SK-N-SH treated with all-trans-retinoic acid at 6 μM for 48 hours (cell line): ENCODE results near the gene UBE2N.

Source experiments
- ATAC-seq: fragments of 200-7000 bp; cut with Tn5 transposase; 3 replicates; pipeline ENCODE4 v1.9.1; 2020; ENCODE audit warnings: mild to moderate bottlenecking, moderate library complexity
- ARNTL ChIP-seq: fragments of 450-650 bp; formaldehyde crosslinking; IDR thresholded peaks from 2 replicates; pipeline ENCODE4 v1.5.0; 2020; ENCODE audit warnings: low read depth, mild to moderate bottlenecking, moderate library complexity, borderline replicate concordance
- BACH2 ChIP-seq: fragments of 250-450 bp; sonication (Bioruptor Pico); IDR thresholded peaks from 2 replicates; pipeline ENCODE4 v1.9.0; 2021; ENCODE audit warnings: mild to moderate bottlenecking, borderline replicate concordance
- CREB5 ChIP-seq: fragments of 250-450 bp; sonication (Bioruptor Pico); IDR thresholded peaks from 2 replicates; pipeline ENCODE4 v1.5.1; 2020; ENCODE audit warnings: low read depth, mild to moderate bottlenecking, moderate library complexity
- CSDC2 ChIP-seq: fragments of 250-450 bp; sonication (Bioruptor Pico); IDR thresholded peaks from 2 replicates; pipeline ENCODE4 v1.5.0; 2020; ENCODE audit warnings: mild to moderate bottlenecking, moderate library complexity
- CSRNP3 ChIP-seq: fragments of 250-450 bp; sonication (Bioruptor Pico); IDR thresholded peaks from 2 replicates; pipeline ENCODE4 v1.5.1; 2021; ENCODE audit warnings: mild to moderate bottlenecking, moderate library complexity
- ESRRG ChIP-seq: fragments of 250-450 bp; sonication (Bioruptor Pico); IDR thresholded peaks from 2 replicates; pipeline ENCODE4 v1.6.1; 2021; ENCODE audit warnings: mild to moderate bottlenecking
- GLIS3 ChIP-seq: fragments of 250-450 bp; sonication (Bioruptor Pico); IDR thresholded peaks from 2 replicates; pipeline ENCODE4 v1.5.0; 2020; ENCODE audit warnings: mild to moderate bottlenecking, moderate library complexity
- ISL1 ChIP-seq: fragments of 250-450 bp; sonication (Bioruptor Pico); IDR thresholded peaks from 2 replicates; pipeline ENCODE4 v2.1.2; 2022; ENCODE audit warnings: mild to moderate bottlenecking, moderate library complexity
- OSR1 ChIP-seq: fragments of 250-450 bp; sonication (Bioruptor Pico); IDR thresholded peaks from 2 replicates; pipeline ENCODE4 v1.8.0; 2022; ENCODE audit warnings: moderate library complexity, mild to moderate bottlenecking, inconsistent platforms
- PPARA ChIP-seq: fragments of 250-450 bp; sonication (Bioruptor Pico); IDR thresholded peaks from 2 replicates; pipeline ENCODE4 v1.5.0; 2020; ENCODE audit warnings: mild to moderate bottlenecking, borderline replicate concordance
- RARB ChIP-seq: fragments of 250-450 bp; sonication (Bioruptor Pico); IDR thresholded peaks from 2 replicates; pipeline ENCODE4 v1.8.0; 2021; ENCODE audit warnings: mild to moderate bottlenecking, moderate library complexity
- SNAI2 ChIP-seq: fragments of 250-450 bp; sonication (Bioruptor Pico); IDR thresholded peaks from 2 replicates; pipeline ENCODE4 v1.5.0; 2020; ENCODE audit warnings: mild to moderate bottlenecking, moderate library complexity
- TCF4 ChIP-seq: fragments of 250-450 bp; sonication (Bioruptor Pico); IDR thresholded peaks from 2 replicates; pipeline ENCODE4 v1.8.0; 2021; ENCODE audit warnings: mild to moderate bottlenecking, moderate library complexity, borderline replicate concordance
- TOX ChIP-seq: fragments of 250-450 bp; sonication (Bioruptor Pico); IDR thresholded peaks from 2 replicates; pipeline ENCODE4 v1.8.0; 2021; ENCODE audit warnings: mild to moderate bottlenecking, moderate library complexity, borderline replicate concordance
- TSHZ2 ChIP-seq: fragments of 250-450 bp; sonication (Bioruptor Pico); IDR thresholded peaks from 2 replicates; pipeline ENCODE4 v1.5.0; 2020; ENCODE audit warnings: mild to moderate bottlenecking, moderate library complexity
- ZC3H10 ChIP-seq: fragments of 250-450 bp; sonication (Bioruptor Pico); IDR thresholded peaks from 2 replicates; pipeline ENCODE4 v1.5.1; 2021; ENCODE audit warnings: mild to moderate bottlenecking, moderate library complexity
- ZFP3 ChIP-seq: fragments of 250-450 bp; sonication (Bioruptor Pico); IDR thresholded peaks from 2 replicates; pipeline ENCODE4 v1.5.0; 2020; ENCODE audit warnings: mild to moderate bottlenecking, moderate library complexity
- ZFP30 ChIP-seq: fragments of 450-650 bp; formaldehyde crosslinking; IDR thresholded peaks from 2 replicates; pipeline ENCODE4 v1.5.0; 2022; ENCODE audit warnings: mild to moderate bottlenecking, moderate library complexity
- ZNF565 ChIP-seq: fragments of 450-650 bp; formaldehyde crosslinking; conservative IDR thresholded peaks from 2 replicates; pipeline ENCODE4 v1.5.0; 2020; ENCODE audit warnings: low read depth, mild to moderate bottlenecking, moderate library complexity
- ZNF70 ChIP-seq: fragments of 450-650 bp; formaldehyde crosslinking; IDR thresholded peaks from 2 replicates; pipeline ENCODE4 v1.5.0; 2020; ENCODE audit warnings: mild to moderate bottlenecking, moderate library complexity
- ZNF8 ChIP-seq: fragments of 450-650 bp; formaldehyde crosslinking; IDR thresholded peaks from 2 replicates; pipeline ENCODE4 v1.5.0; 2020; ENCODE audit warnings: mild to moderate bottlenecking, moderate library complexity
- TF ChIP-seq, protein P1 (sequence below): fragments of 250-450 bp; sonication (Bioruptor Pico); IDR thresholded peaks from 2 replicates; pipeline ENCODE4 v1.8.0; 2021; ENCODE audit warnings: low read depth, mild to moderate bottlenecking, moderate library complexity, borderline replicate concordance
- TF ChIP-seq, protein P2 (sequence below): fragments of 250-450 bp; sonication (Bioruptor Pico); IDR thresholded peaks from 2 replicates; pipeline ENCODE4 v1.8.0; 2020; ENCODE audit warnings: mild to moderate bottlenecking, moderate library complexity, borderline replicate concordance

Gene UBE2N

GRCh38 chr12:93449277-93449676 lies 7.5 kb upstream of the UBE2N start:
- ATAC-seq, result no peak
- TF ChIP-seq RARB, result no peak
- no peak for TF ChIP-seq OSR1 (CRISPR knock-in tag)
- no peak for TF ChIP-seq SNAI2 (CRISPR knock-in tag)
- no peak for TF ChIP-seq ZNF565 (CRISPR knock-in tag)
- no peak for TF ChIP-seq TCF4 (CRISPR knock-in tag)
- no peak for TF ChIP-seq ZC3H10 (CRISPR knock-in tag)
- TF ChIP-seq GLIS3 (CRISPR knock-in tag), result no peak
- TF ChIP-seq ZFP30, result no peak
- no peak for TF ChIP-seq ARNTL
- no peak for TF ChIP-seq ZFP3 (CRISPR knock-in tag)
- no peak for TF ChIP-seq BACH2
- no peak for TF ChIP-seq CSRNP3 (CRISPR knock-in tag)
- TF ChIP-seq, protein P1, sequence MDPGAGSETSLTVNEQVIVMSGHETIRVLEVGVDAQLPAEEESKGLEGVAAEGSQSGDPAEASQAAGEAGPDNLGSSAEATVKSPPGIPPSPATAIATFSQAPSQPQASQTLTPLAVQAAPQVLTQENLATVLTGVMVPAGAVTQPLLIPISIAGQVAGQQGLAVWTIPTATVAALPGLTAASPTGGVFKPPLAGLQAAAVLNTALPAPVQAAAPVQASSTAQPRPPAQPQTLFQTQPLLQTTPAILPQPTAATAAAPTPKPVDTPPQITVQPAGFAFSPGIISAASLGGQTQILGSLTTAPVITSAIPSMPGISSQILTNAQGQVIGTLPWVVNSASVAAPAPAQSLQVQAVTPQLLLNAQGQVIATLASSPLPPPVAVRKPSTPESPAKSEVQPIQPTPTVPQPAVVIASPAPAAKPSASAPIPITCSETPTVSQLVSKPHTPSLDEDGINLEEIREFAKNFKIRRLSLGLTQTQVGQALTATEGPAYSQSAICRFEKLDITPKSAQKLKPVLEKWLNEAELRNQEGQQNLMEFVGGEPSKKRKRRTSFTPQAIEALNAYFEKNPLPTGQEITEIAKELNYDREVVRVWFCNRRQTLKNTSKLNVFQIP (CRISPR knock-in tag), result no peak
- no peak for TF ChIP-seq TOX (CRISPR knock-in tag)
- TF ChIP-seq PPARA, result no peak
- no peak for TF ChIP-seq ZNF8
- TF ChIP-seq ISL1 (CRISPR knock-in tag), result no peak
- TF ChIP-seq CREB5 (CRISPR knock-in tag), result no peak
- TF ChIP-seq ESRRG (CRISPR knock-in tag), result no peak
- TF ChIP-seq, protein P2, sequence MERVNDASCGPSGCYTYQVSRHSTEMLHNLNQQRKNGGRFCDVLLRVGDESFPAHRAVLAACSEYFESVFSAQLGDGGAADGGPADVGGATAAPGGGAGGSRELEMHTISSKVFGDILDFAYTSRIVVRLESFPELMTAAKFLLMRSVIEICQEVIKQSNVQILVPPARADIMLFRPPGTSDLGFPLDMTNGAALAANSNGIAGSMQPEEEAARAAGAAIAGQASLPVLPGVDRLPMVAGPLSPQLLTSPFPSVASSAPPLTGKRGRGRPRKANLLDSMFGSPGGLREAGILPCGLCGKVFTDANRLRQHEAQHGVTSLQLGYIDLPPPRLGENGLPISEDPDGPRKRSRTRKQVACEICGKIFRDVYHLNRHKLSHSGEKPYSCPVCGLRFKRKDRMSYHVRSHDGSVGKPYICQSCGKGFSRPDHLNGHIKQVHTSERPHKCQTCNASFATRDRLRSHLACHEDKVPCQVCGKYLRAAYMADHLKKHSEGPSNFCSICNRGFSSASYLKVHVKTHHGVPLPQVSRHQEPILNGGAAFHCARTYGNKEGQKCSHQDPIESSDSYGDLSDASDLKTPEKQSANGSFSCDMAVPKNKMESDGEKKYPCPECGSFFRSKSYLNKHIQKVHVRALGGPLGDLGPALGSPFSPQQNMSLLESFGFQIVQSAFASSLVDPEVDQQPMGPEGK (CRISPR knock-in tag), result no peak

DNA sequence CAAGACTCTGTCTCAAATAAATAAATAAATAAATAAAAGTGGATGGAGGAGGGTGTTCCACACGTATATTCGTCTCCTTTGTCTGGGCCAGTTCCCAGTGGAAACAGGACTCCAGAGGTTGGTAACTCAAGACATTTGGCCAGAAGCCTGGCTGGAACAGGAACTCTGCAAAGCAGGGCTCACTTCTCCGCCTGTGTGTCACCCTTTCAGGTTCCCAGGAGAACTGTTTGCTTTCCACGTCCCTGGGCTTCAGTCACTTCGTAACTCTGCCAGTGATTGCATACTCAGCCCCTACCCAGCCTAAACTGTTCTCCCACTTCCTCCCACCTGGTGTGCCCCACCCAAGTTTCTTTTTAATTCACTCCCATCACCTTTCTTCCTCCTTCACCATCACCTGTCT lies 7.0 kb upstream of the UBE2N start:
- TF ChIP-seq TOX (CRISPR knock-in tag), result no peak
- no peak for TF ChIP-seq PPARA
- no peak for TF ChIP-seq CSDC2
- TF ChIP-seq ZFP30, result no peak
- TF ChIP-seq, protein P2 (CRISPR knock-in tag), result no peak
- TF ChIP-seq TSHZ2 (CRISPR knock-in tag), result no peak
- no peak for TF ChIP-seq RARB
- no peak for TF ChIP-seq CSRNP3 (CRISPR knock-in tag)
- TF ChIP-seq GLIS3 (CRISPR knock-in tag), result no peak
- TF ChIP-seq, protein P1 (CRISPR knock-in tag), result no peak
- TF ChIP-seq ARNTL, result no peak
- no peak for TF ChIP-seq ZC3H10 (CRISPR knock-in tag)
- no peak for TF ChIP-seq ZFP3 (CRISPR knock-in tag)
- TF ChIP-seq ZNF70 (CRISPR knock-in tag), result no peak
- no peak for TF ChIP-seq SNAI2 (CRISPR knock-in tag)
- TF ChIP-seq ESRRG (CRISPR knock-in tag), result no peak
- TF ChIP-seq ZNF8, result no peak
- no peak for TF ChIP-seq CREB5 (CRISPR knock-in tag)
- no peak for TF ChIP-seq ZNF565 (CRISPR knock-in tag)
- TF ChIP-seq TCF4 (CRISPR knock-in tag), result no peak
- no peak for ATAC-seq
